PC-3 (cell line): ENCODE data around the gene LUC7L2. TPM values are rescaled to one million over a fixed set of nuclear protein-coding genes. Genes with fewer than 3 reads are reported as not detected.

ENCODE experiments used
- ATAC-seq: fragments of 200-7000 bp; cut with Tn5 transposase; 2 replicates; pipeline ENCODE4 v1.9.1; 2020; ENCODE audit warnings: mild to moderate bottlenecking, moderate library complexity
- BruUV-seq: library from RNA; stranded (reverse); fragments of 400-500 nt; replicated peaks from 2 replicates; lab custom pipeline; 2021; lab: Mats Ljungman, UMichigan
- CTCF ChIA-PET: fragments of 300-600 bp; sonication (Branson Sonifier 250); formaldehyde crosslinking; loops from one replicate; lab custom pipeline; 2022; ENCODE audit warnings: antibody characterized with exemption; lab: Charles Lee
- POLR2A ChIA-PET: fragments of 300-600 bp; sonication (Branson Sonifier 250); formaldehyde crosslinking; loops from one replicate; lab custom pipeline; 2022; ENCODE audit warnings: antibody characterized with exemption; ENCODE audit not compliant: unreplicated experiment; lab: Charles Lee
- DNase-seq: peaks from one replicate; pipeline ENCODE4 v3.0.0-alpha.2; 2015
- H2AFZ ChIP-seq: fragments of 300-600 bp; sonication (generic); 2 replicates; pipeline ENCODE4 v1.6.0; 2016; ENCODE audit warnings: antibody characterized with exemption, low read length
- H3F3A ChIP-seq: fragments of 300-600 bp; sonication (generic); one replicate; pipeline ENCODE4 v1.6.0; 2017; ENCODE audit warnings: antibody characterized with exemption, low read length, control low read depth, mild to moderate bottlenecking; ENCODE audit not compliant: unreplicated experiment
- H3K27ac ChIP-seq: fragments of 300-600 bp; sonication (generic); 2 replicates; pipeline ENCODE4 v1.5.1; 2016; ENCODE audit warnings: mild to moderate bottlenecking, low read length
- H3K27me3 ChIP-seq: fragments of 300-600 bp; sonication (generic); 2 replicates; pipeline ENCODE4 v1.6.1; 2016; ENCODE audit warnings: low read length, mixed read lengths
- H3K36me3 ChIP-seq: fragments of 300-600 bp; sonication (generic); 2 replicates; pipeline ENCODE4 v1.6.1; 2016; ENCODE audit warnings: low read depth, mixed run types, low read length, mixed read lengths
- H3K4me1 ChIP-seq: fragments of 300-600 bp; sonication (generic); 2 replicates; pipeline ENCODE4 v1.5.1; 2016; ENCODE audit warnings: low read length; ENCODE audit not compliant: insufficient read depth
- H3K4me2 ChIP-seq: fragments of 300-600 bp; sonication (generic); 2 replicates; pipeline ENCODE4 v1.6.0; 2016; ENCODE audit warnings: low read length
- H3K4me3 ChIP-seq: fragments of 300-600 bp; sonication (generic); 2 replicates; pipeline ENCODE4 v1.5.1; 2016; ENCODE audit warnings: mild to moderate bottlenecking, low read length, mixed read lengths
- H3K79me2 ChIP-seq: fragments of 300-600 bp; sonication (generic); 2 replicates; pipeline ENCODE4 v1.6.1; 2017; ENCODE audit warnings: low read length, mixed read lengths
- H3K9ac ChIP-seq: fragments of 300-600 bp; sonication (generic); 2 replicates; pipeline ENCODE4 v1.6.0; 2016; ENCODE audit warnings: mild to moderate bottlenecking, low read length
- H3K9me2 ChIP-seq: fragments of 300-600 bp; sonication (generic); replicated peaks from 2 replicates; pipeline ENCODE4 v1.6.1; 2016; ENCODE audit warnings: mixed run types, low read length, mixed read lengths
- H3K9me3 ChIP-seq: fragments of 300-600 bp; sonication (generic); 2 replicates; pipeline ENCODE4 v1.6.1; 2016; ENCODE audit warnings: low read length, mixed read lengths
- H4K20me1 ChIP-seq: fragments of 300-600 bp; sonication (generic); 2 replicates; pipeline ENCODE4 v1.6.1; 2016; ENCODE audit warnings: low read length, mixed read lengths
- CTCF ChIP-seq: fragments of 300-600 bp; sonication (generic); conservative IDR thresholded peaks from 2 replicates; pipeline ENCODE4 v1.5.1; 2017; ENCODE audit warnings: antibody characterized with exemption, low read depth, mild to moderate bottlenecking, low read length
- EZH2 ChIP-seq: fragments of 300-600 bp; sonication (generic); IDR thresholded peaks from one replicate; pipeline ENCODE4 v1.6.1; 2017; ENCODE audit warnings: antibody characterized with exemption, mild to moderate bottlenecking, low read length; ENCODE audit not compliant: unreplicated experiment
- EZH2phosphoT487 ChIP-seq: fragments of 300-600 bp; sonication (generic); IDR thresholded peaks from 2 replicates; pipeline ENCODE4 v1.6.1; 2018; ENCODE audit warnings: mild to moderate bottlenecking, antibody characterized with exemption, low read length, borderline replicate concordance
- intact Hi-C: fragments of 100-400 bp; cut with micrococcal nuclease; formaldehyde crosslinking; loops from 2 replicates; pipeline ENCODE4 v1.9.0; 2023
- total RNA-seq: library from RNA; depleted of rRNA; stranded (reverse); fragments of >200 nt; gene quantifications from 2 replicates; pipeline ENCODE4 v1.2.3, GENCODE V29; 2014

The LUC7L2 gene
- total RNA-seq, 1 experiment from 2014 or later = 67.4 TPM

- no peaks in the 10 kb centered on the region for H3K9me3 ChIP-seq
- intact Hi-C loops = no loop called here
- no peak overlapping the region for H2AFZ ChIP-seq
- DNase-seq (no peak), ATAC-seq (no peak)
- peaks cover 76% of the 10 kb centered on the region for H3K79me2 ChIP-seq
- CTCF ChIA-PET = no interaction called here
- no peaks in the 10 kb centered on the region; the same call in 1 of the 2 replicates for H4K20me1 ChIP-seq
- no peaks in the 10 kb centered on the region for H3K4me1 ChIP-seq
- peaks cover 18% of the 10 kb centered on the region for H3K36me3 ChIP-seq
- BruUV-seq = no TSS peak
- H3K9ac ChIP-seq = no peak overlapping the region
- no peaks in the 10 kb centered on the region for H3K9me2 ChIP-seq
- no peak overlapping the region for H3K4me3 ChIP-seq
- no peak overlapping the region for H3K27ac ChIP-seq
- no peak overlapping the region for H3K4me2 ChIP-seq
- TF ChIP-seq CTCF = no peak
- no peak for TF ChIP-seq EZH2
- no peak for TF ChIP-seq EZH2phosphoT487
- POLR2A ChIA-PET = no interaction called here
- H3F3A ChIP-seq = no peaks in the 10 kb centered on the region
- H3K27me3 ChIP-seq = no peaks in the 10 kb centered on the region
Observed at GRCh38 chr7:139389774-139390173, 30.1 kb downstream of the LUC7L2 start.

- peaks cover 10% of the 10 kb centered on the region; the same call in 1 of the 2 replicates for H4K20me1 ChIP-seq
- POLR2A ChIA-PET = interaction anchor here (0.6 kb wide), 1 partner anchor 134 kb away, joined by 6 read pairs; no protein-coding TSS in a partner anchor
- CTCF ChIA-PET = no interaction called here
Observed at GRCh38 chr7:139393621-139394211, 34.0 kb downstream of the LUC7L2 start.

More at GRCh38 chr7:139393621-139394211, 34.0 kb downstream of the LUC7L2 start:
- no peaks in the 10 kb centered on the region for H3K9me3 ChIP-seq
- peaks cover 7% of the 10 kb centered on the region for H3K36me3 ChIP-seq
- no peak overlapping the region for H3K27ac ChIP-seq
- TF ChIP-seq EZH2phosphoT487 (no peak), CTCF (no peak), EZH2 (no peak)
- ATAC-seq (peak; percentile 53), DNase-seq (no peak)
- H3K9me2 ChIP-seq = no peaks in the 10 kb centered on the region
- H3K79me2 ChIP-seq = peaks cover 79% of the 10 kb centered on the region
- no peaks in the 10 kb centered on the region for H3F3A ChIP-seq
- no peak overlapping the region for H3K4me2 ChIP-seq
- intact Hi-C loops = no loop called here
- no peaks in the 10 kb centered on the region for H3K4me1 ChIP-seq
- H3K4me3 ChIP-seq = no peak overlapping the region
- H3K9ac ChIP-seq = no peak overlapping the region
- H2AFZ ChIP-seq = no peak overlapping the region
- H3K27me3 ChIP-seq = no peaks in the 10 kb centered on the region
- no TSS peak for BruUV-seq
